SJCRH30 (cell line): ENCODE data around the gene TMEM164. TPM values are rescaled to one million over a fixed set of nuclear protein-coding genes. Genes with fewer than 3 reads are reported as not detected.
A peak's percentile ranks its signal among the peaks of the same experiment; 100 is the strongest.

Experiments used
- DNase-seq, 2 experiments: peaks; one replicate each; pipeline ENCODE4 v3.0.0-alpha.2; 2015 to 2020
- H3K27ac ChIP-seq: fragments of 250-450 bp; sonication (Bioruptor Pico); 2 replicates; pipeline ENCODE4 v1.5.1; 2020; ENCODE audit warnings: mild to moderate bottlenecking, moderate library complexity
- H3K27me3 ChIP-seq: fragments of 250-450 bp; sonication (Bioruptor Pico); 2 replicates; pipeline ENCODE4 v1.5.1; 2020; ENCODE audit warnings: mild to moderate bottlenecking, moderate library complexity
- H3K36me3 ChIP-seq: fragments of 250-450 bp; sonication (Bioruptor Pico); 2 replicates; pipeline ENCODE4 v1.5.1; 2020; ENCODE audit warnings: mild to moderate bottlenecking, moderate library complexity
- H3K4me1 ChIP-seq: fragments of 250-450 bp; sonication (Bioruptor Pico); 2 replicates; pipeline ENCODE4 v1.5.1; 2020; ENCODE audit warnings: mild to moderate bottlenecking, moderate library complexity
- H3K4me3 ChIP-seq: fragments of 250-450 bp; sonication (Bioruptor Pico); 2 replicates; pipeline ENCODE4 v1.5.1; 2020; ENCODE audit warnings: mild to moderate bottlenecking, moderate library complexity
- H3K9me3 ChIP-seq: fragments of 250-450 bp; sonication (Bioruptor Pico); replicated peaks from 2 replicates; pipeline ENCODE4 v1.5.1; 2020; ENCODE audit warnings: mild to moderate bottlenecking, moderate library complexity
- total RNA-seq: library from RNA; depleted of rRNA; stranded (reverse); fragments of >200 nt; shearing (Covaris generic); gene quantifications from 2 replicates; pipeline ENCODE4 v1.2.3, GENCODE V29; 2014

Gene TMEM164
- total RNA-seq, 1 experiment from 2014 or later: 22.8 TPM

DNA sequence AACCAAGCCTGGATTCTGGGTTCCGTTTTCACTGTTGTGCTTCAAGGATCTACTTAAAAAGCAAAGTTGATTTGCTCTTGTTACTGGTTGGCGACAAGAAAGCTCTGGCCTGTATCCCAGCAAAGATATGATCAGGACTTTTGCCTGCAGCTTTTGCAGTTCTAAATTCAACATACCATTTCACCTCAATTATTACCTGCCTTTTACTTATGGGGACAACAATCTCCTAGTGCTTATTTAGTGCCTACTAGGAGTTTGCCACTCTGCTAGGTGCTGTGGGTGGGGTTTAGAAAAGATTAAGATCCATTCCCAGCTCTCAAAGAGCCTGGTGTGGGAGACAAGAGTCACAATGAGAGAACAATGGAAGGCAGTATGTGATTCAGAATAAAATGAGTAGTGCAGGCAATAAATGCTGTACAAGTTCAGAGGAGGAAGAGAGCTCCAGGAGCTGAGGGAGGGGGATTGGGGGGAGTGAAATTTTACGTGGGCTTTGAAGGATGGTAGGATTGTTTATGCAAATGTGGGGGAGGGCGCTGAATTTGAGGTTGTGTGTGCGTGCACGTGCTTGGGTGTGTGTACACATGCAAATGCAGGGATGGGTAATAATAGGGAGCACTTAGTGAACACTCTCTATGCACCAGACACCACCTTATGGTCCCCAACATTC lies 5.0 kb upstream of the TMEM164 start:
- Histone ChIP-seq H3K27me3 (no peaks in the 10 kb centered on the region), H3K4me3 (no peak overlapping the region), H3K9me3 (no peaks in the 10 kb centered on the region), H3K36me3 (no peaks in the 10 kb centered on the region), H3K27ac (no peak overlapping the region), H3K4me1 (no peaks in the 10 kb centered on the region)
- DNase-seq: no peak

DNA sequence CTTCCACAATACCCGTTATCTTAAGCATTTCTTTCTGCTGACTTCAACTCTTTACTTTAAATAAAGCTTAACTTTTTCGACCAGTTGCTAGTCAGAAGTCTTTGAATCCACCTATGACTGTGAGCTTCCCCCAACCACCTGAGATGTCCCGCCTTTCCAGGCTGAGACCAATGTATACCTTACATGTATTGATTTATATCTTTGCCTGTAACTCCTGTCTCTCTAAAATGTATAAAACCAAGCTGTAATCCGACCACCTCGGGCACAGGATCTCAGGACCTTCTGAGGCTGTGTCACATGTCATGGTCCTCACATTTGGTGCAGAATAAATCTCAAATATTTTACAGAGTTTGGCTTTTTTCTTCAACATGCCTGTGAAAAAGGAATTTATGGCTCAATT lies 2.9 kb upstream of the TMEM164 start:
- no peaks in the 10 kb centered on the region for H3K4me1 ChIP-seq
- no peaks in the 10 kb centered on the region for H3K36me3 ChIP-seq
- H3K27me3 ChIP-seq: no peaks in the 10 kb centered on the region

DNA sequence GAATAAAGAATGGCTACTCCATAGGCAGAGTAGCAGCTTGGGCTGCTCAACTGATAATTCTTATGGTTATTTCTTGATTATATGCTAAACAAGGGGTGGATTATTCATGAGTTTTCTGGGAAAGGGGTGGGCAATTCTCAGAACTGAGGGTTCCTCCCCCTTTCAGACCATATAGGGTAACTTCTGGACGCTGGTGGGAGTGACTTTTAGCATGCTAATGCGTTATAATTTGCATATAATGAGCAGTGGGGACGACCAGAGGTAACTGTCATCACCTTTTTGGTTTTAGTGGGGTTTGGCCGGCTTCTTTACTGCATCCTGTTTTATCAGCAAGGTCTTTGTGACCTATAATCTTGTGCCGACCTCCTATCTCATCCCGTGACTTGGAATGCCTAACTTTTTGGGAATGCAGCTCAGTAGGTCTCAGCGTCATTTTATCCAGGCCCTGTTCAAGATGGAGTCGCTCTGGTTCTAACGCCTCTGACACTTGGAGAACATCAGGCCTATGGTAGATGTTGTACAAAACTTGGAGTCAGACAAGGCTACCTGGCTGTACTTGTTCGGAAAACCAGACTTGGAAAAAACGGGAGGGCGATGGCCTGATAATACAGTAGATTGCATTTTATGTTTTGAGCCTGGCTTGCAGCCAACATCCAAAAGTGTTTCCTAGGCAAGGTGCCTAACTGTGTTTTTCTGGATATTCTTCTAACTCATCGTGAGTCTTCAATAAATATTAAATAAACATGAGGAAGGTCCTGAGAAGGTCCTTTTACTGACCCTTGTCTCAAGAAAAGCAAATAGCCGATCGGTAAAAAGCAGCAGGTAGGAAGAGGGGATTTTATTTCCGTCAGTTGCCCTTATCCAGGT lies 1.8 kb upstream of the TMEM164 start:
- H3K4me3 ChIP-seq: no peak overlapping the region
- H3K4me1 ChIP-seq: no peaks in the 10 kb centered on the region
- DNase-seq: no peak
- H3K9me3 ChIP-seq: no peaks in the 10 kb centered on the region
- no peak overlapping the region for H3K27ac ChIP-seq
- no peaks in the 10 kb centered on the region for H3K27me3 ChIP-seq
- H3K36me3 ChIP-seq: no peaks in the 10 kb centered on the region

More for the DNA sequence above, 2.9 kb upstream of the TMEM164 start:
- Histone ChIP-seq H3K9me3 (no peaks in the 10 kb centered on the region), H3K4me3 (no peak overlapping the region), H3K27ac (no peak overlapping the region)
- DNase-seq: no peak

DNA sequence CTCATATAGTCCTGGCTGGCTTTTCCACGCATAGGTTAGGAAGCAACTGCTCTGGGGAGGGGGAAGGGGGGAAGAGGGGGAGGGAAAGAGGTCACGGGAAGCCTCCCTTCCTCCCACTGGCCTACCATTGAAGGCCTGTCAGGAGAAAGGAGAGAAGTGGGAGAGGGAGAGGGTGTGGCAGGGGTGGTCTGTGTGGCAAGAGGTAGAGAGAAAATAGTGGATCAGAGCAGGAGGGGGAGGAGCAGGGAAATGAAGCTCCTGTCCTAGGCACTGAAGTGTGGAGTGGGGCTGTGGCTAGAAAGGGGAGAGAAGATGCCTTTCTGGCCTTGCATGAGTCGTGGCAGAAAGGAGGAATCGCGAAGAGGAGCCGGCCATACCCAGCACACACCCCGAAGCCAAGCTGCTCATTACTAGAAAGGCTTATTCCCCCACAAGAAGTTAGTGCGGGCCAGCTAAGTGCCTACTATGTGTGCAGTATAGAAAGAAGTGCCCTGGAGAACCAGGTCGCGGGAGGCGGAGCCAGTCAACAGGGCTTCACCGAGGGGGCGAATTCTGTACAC lies 1.1 kb upstream of the TMEM164 start:
- peak overlapping the region; percentile 62; the same call in 1 of the 2 replicates for H3K27ac ChIP-seq
- no peaks in the 10 kb centered on the region for H3K27me3 ChIP-seq
- H3K4me3 ChIP-seq: peak overlapping the region; percentile 82
- peak; percentile 11 to 22 for DNase-seq
- H3K4me1 ChIP-seq: no peaks in the 10 kb centered on the region
- H3K36me3 ChIP-seq: no peaks in the 10 kb centered on the region
- no peaks in the 10 kb centered on the region for H3K9me3 ChIP-seq

DNA sequence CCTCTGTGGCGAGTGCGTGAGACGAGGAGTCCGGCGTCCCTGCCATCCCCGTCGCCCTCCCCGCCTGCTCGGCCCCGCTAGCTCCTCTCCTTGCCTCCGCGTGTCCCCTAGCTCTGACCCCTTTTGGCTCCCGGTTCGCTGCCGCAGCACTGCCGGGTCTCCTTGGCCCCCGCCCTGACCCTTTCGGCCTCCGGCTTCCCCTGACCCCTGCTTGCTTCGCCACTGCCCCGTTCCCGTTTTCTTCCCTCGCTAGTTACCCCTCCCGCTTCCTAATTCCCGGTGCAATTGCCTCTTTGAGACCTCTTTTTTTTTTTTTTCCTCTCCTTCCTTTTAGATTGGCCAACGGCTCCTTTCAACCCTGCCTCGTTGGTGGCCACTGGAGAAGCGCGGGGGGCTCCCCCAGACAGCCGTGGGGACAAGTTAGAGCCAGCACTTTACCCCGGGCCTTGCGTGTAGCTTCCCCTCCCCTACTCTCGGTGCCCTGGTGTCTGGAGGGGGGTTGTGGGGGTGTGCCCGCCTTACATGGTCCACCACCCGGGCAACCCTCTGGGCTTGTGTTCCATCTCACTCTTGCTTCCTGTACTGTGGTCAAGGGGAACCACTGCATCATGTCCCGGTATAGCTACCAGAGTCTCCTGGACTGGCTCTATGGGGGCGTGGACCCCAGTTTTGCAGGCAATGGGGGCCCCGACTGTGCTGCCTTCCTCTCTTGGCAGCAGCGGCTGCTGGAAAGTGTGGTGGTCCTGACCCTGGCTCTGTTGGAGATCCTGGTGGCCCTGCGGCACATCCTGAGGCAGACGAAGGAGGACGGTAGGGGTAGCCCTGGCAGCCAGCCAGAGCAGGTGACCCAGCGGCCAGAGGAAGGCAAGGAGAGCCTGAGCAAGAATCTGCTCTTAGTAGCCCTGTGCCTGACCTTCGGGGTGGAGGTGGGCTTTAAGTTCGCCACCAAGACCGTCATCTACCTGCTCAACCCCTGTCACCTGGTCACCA lies 548 bp downstream of the TMEM164 start:
- peak in 1 of 2 experiments; percentile 27 for DNase-seq
- peak overlapping the region; percentile 62 for H3K27ac ChIP-seq

DNA sequence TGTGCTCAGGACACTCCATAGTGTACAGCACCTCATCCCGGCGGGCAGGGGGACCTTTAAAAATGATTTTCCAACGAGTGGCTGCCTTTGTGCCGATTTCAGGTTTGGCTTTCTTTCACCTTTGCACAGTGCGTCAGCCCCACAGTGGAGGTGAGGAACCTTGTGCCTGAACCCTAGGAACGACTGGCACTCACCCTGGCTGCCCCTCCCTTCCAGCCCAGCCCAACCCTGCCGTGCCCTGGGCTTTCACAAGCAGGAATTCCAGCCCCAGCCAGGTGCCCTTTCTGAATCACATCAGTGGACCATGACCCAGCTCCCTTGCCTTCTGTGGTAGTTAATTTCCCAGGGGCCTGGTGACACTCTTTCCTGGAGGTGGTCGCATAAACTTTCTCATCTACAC lies 1.3 kb downstream of the TMEM164 start:
- Histone ChIP-seq H3K36me3 (no peaks in the 10 kb centered on the region), H3K27ac (no peak overlapping the region), H3K4me1 (no peaks in the 10 kb centered on the region), H3K9me3 (no peaks in the 10 kb centered on the region), H3K4me3 (no peak overlapping the region), H3K27me3 (no peaks in the 10 kb centered on the region)
- DNase-seq: no peak

More for the DNA sequence above, 548 bp downstream of the TMEM164 start:
- no peaks in the 10 kb centered on the region for H3K27me3 ChIP-seq
- H3K4me3 ChIP-seq: peak overlapping the region; percentile 82
- H3K9me3 ChIP-seq: no peaks in the 10 kb centered on the region
- H3K36me3 ChIP-seq: no peaks in the 10 kb centered on the region
- H3K4me1 ChIP-seq: no peaks in the 10 kb centered on the region

DNA sequence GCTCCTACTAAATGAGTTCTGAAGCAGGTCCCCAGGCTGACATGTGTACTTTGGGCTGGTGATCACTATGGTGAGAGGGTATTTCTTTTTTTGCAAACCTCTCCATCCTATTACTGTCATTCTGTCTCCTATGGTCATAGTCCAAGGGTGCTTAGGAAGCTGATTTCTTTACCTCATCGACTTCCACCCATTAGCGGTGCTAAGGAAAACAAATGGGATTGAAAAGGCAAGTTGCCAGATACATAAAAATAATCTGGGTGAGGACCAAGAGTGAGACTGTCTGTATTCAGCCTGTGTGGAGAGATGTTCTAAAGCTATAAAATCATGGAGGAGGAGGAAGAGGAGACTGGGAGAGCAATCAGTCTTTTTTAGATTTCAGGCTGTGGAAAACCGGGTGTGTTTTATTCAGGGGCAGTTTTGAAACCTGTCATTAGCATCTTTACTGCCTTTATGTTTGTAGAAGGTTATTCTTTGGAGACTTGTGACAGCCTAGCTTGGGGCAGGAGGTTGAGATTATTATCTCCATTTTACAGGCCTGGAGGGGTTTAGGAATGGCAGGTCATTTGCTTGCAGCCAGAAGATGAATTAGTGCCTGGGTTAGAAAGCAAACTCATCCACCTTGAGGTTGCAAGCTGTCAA lies 1.9 kb downstream of the TMEM164 start:
- Histone ChIP-seq H3K36me3 (no peaks in the 10 kb centered on the region), H3K4me3 (no peak overlapping the region), H3K27ac (no peak overlapping the region), H3K4me1 (no peaks in the 10 kb centered on the region), H3K27me3 (no peaks in the 10 kb centered on the region), H3K9me3 (no peaks in the 10 kb centered on the region)
- DNase-seq: no peak

DNA sequence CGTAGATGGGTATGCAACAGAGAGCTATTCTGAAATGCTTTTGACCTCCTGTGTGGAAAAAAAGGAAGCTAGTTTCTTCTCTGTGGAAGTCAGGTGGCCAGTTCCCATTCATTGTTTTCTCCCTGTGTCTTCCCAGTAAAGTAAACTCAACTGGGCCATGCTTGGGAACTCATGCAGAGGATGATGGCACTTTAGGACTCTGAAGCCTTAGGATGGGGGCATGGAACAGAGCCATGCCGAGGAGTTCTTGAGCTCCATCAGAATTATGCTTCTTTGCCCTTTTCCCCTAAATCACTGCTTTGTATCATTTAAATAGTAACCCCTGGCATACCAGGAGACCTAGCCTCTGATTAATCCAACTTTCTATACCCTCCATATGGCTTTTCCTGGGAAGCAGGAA lies 3.2 kb downstream of the TMEM164 start:
- H3K4me1 ChIP-seq: no peaks in the 10 kb centered on the region
- H3K27me3 ChIP-seq: no peaks in the 10 kb centered on the region
- no peak for DNase-seq
- no peak overlapping the region for H3K27ac ChIP-seq
- H3K36me3 ChIP-seq: peaks cover 3% of the 10 kb centered on the region; the same call in 1 of the 2 replicates
- H3K9me3 ChIP-seq: no peaks in the 10 kb centered on the region
- H3K4me3 ChIP-seq: no peak overlapping the region

DNA sequence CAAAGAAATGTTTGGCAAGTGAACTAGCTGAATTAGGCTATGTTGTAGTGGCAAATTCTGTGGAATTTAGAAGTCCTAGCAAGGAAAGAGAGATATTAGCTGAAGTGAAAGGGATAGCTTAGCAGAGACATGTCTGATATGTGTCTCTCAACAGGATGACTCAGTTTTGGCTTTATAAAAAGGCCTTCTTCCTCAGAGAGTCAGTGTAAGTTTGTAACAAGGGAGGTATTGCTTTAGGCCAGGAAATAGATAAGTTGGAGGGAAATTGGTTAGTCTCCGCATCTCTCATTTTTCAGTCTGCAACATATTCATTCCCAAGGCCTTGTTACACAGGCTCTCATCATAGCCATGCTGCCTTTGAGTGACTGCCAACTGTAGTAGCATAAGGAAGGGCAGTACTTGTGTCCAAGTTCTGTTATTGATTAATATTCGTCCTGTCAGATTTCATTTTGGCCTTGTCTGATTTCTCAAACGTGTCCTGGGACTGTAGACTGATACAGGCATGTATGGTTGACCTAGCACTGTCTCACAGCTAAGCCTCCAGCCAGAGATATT lies 4.0 kb downstream of the TMEM164 start:
- H3K4me3 ChIP-seq: no peak overlapping the region
- no peak for DNase-seq
- H3K9me3 ChIP-seq: no peaks in the 10 kb centered on the region
- H3K27ac ChIP-seq: no peak overlapping the region
- H3K27me3 ChIP-seq: no peaks in the 10 kb centered on the region
- peaks cover 3% of the 10 kb centered on the region; the same call in 1 of the 2 replicates for H3K36me3 ChIP-seq
- no peaks in the 10 kb centered on the region for H3K4me1 ChIP-seq

DNA sequence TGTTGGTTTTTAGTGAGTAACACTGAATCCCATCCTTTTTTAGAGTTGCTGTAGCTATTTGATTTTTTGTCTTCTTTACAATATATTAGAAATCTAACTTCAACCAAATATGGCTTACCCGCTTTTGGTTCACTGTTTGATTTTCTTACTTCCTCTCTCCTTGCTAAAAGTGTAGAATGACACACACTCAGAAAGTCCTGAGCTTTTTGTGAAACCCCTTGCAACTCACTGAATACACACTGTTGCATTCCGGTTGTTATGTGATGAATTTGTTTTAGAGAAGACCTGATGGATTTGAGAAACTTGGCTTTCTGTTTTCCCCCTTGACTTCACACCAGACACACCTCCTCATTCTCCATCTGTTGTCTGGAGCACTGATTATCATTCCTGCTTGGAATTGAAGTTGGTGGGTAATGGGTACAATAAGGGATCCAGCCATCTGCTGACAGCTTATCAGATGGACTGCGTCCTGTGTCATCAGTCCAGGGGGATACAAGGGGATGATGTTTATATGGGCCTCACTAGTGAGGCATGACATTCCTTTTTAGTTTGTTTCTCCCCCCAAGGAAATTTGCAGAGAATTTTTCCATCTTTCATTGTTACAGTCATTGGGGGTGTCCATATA lies 5.2 kb downstream of the TMEM164 start:
- no peak overlapping the region for H3K27ac ChIP-seq
- DNase-seq: no peak
- H3K9me3 ChIP-seq: no peaks in the 10 kb centered on the region

DNA sequence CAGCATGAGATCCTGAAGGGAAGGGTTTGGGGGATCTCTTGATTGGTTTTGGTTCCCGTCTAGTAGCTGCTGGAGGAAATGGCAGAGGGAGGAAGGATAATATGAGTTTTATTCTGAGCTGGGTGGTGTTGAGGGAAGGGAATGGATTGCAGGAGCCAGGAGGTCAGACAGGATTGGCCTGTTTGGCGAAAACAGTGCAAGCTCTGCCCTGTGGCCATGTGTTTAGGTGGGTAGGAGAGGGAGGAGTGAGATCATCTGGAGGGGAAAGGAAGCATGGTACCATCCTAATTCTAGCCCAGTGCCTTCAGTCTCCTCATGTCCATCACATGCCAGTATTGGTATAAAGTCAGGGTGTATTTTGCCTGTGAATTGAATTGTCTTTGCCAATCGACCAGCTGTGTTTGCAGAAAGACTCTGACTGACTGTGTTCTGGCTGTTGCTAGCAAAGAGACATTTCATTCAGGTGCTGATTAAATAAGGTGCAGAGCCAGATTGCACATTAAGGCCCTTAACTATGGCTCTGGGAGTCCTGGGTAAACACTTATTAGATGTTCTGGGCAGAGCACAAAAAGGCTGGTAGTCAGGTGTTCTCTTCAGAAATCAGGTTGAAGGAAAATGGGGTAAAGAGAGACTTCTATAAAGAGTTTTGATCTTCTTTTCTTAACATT lies 10.0 kb downstream of the TMEM164 start:
- Histone ChIP-seq H3K4me1 (peaks cover 23% of the 10 kb centered on the region), H3K27ac (no peak overlapping the region), H3K9me3 (no peaks in the 10 kb centered on the region), H3K4me3 (no peak overlapping the region), H3K27me3 (no peaks in the 10 kb centered on the region), H3K36me3 (peaks cover 3% of the 10 kb centered on the region; the same call in 1 of the 2 replicates)
- no peak for DNase-seq

More for the DNA sequence above, 5.2 kb downstream of the TMEM164 start:
- peaks cover 3% of the 10 kb centered on the region; the same call in 1 of the 2 replicates for H3K36me3 ChIP-seq
- no peak overlapping the region for H3K4me3 ChIP-seq
- no peaks in the 10 kb centered on the region for H3K27me3 ChIP-seq
- no peaks in the 10 kb centered on the region for H3K4me1 ChIP-seq

DNA sequence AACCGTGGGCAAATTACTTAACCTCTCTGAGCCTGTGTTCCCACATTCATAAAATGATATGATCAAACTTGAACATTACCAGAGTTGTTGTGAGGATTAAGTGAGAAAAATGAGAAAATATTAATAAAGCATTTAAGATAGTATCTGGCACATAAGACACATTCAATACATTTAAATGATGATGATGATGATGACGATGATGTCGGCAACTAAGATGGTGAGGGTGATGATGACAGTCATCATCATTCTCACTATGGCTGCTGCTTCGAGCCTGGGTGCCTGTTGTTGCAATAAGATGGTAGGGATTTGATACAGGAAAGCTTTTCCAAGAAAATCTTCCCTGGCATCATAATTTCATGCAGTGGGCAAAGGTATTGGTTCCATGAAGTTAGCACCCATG lies 11.1 kb downstream of the TMEM164 start:
- Histone ChIP-seq H3K27ac (no peak overlapping the region), H3K9me3 (no peaks in the 10 kb centered on the region), H3K27me3 (no peaks in the 10 kb centered on the region), H3K4me3 (no peak overlapping the region), H3K36me3 (peaks cover 6% of the 10 kb centered on the region; the same call in 1 of the 2 replicates), H3K4me1 (peaks cover 23% of the 10 kb centered on the region)
- no peak for DNase-seq

DNA sequence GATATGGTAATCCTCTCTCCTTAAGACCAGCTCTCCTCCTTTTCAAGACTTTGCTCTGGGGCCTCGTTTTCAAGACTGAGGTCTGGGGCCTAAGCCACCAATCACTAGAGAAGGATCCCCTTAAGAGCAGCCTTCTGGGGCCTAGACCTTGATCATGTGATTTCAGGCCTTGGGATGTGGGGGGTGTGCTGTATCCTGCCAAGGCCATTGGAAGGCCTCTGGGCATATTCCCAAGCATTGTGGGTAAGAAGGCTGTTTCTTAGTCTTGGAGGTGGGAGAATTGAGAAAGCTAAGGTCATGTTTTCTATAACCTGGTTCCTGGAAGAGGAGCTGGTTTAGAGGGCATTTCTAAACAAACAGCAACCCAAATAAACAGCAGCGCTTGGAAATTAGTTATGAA lies 12.1 kb downstream of the TMEM164 start:
- Histone ChIP-seq H3K9me3 (no peaks in the 10 kb centered on the region), H3K36me3 (peaks cover 6% of the 10 kb centered on the region; the same call in 1 of the 2 replicates), H3K27ac (peak overlapping the region; percentile 81), H3K27me3 (no peaks in the 10 kb centered on the region), H3K4me3 (no peak overlapping the region), H3K4me1 (peaks cover 23% of the 10 kb centered on the region)
- DNase-seq: peak in 1 of 2 experiments; percentile 35
